Endothelial cell of umbilical vein (primary cell): ENCODE measurements around the gene DENND2C. TPM values are rescaled to one million over a fixed set of nuclear protein-coding genes. Genes with fewer than 3 reads are reported as not detected.

Source experiments
- BruUV-seq: library from RNA; stranded (reverse); fragments of 400-500 nt; replicated peaks from 2 replicates; lab custom pipeline; 2021; lab: Mats Ljungman, UMichigan
- CTCF ChIA-PET: fragments of 300-600, 350-600 bp; sonication (Branson Sonifier 250); formaldehyde crosslinking; loops from one replicate; lab custom pipeline; 2021; ENCODE audit warnings: antibody characterized with exemption, inconsistent platforms; lab: Charles Lee
- POLR2A ChIA-PET: fragments of 300-600, 350-600 bp; sonication (Branson Sonifier 250); formaldehyde crosslinking; loops from one replicate; lab custom pipeline; 2021; ENCODE audit warnings: antibody characterized with exemption, inconsistent platforms; lab: Charles Lee
- DNase-seq: peaks from one replicate; pipeline ENCODE4 v3.0.0-alpha.2; 2011; ENCODE audit warnings: low read depth, low spot score
- FAIRE-seq: peaks from 2 replicates; lab custom pipeline; 2011; peaks lifted over from hg19 to GRCh38; lab: Jason Lieb, UNC
- H2AFZ ChIP-seq: 2 replicates; pipeline ENCODE4 v1.6.0; 2012; ENCODE audit warnings: low read depth, low read length, control low read depth, inconsistent platforms
- H3K27ac ChIP-seq: 2 replicates; pipeline ENCODE4 v1.5.1; 2011; ENCODE audit warnings: low read depth, mild to moderate bottlenecking, control low read depth, low read length, moderate library complexity; ENCODE audit not compliant: insufficient read depth
- H3K27me3 ChIP-seq, 2 experiments: 2 replicates each; pipeline versions ENCODE4 v1.6.0 to v1.6.1; 2011; ENCODE audit warnings: low read length in 2 of 2, mixed read lengths in 1 of 2; ENCODE audit not compliant: control insufficient read depth in 2 of 2, insufficient read depth in 2 of 2
- H3K36me3 ChIP-seq, 2 experiments: 2 replicates in 1 of 2; 3 replicates in 1 of 2; pipeline ENCODE4 v1.5.1; 2011; ENCODE audit warnings: low read length in 2 of 2, mild to moderate bottlenecking in 1 of 2, moderate library complexity in 1 of 2; ENCODE audit not compliant: control insufficient read depth in 2 of 2, insufficient read depth in 2 of 2; ENCODE audit errors: extremely low read depth in 1 of 2
- H3K4me1 ChIP-seq: 3 replicates; pipeline ENCODE4 v1.5.1; 2011; ENCODE audit warnings: mild to moderate bottlenecking, low read length; ENCODE audit not compliant: control insufficient read depth, insufficient read depth; ENCODE audit errors: extremely low read depth
- H3K4me2 ChIP-seq: 2 replicates; pipeline ENCODE4 v1.6.1; 2011; ENCODE audit warnings: low read length, control low read depth, mixed read lengths; ENCODE audit not compliant: insufficient read depth
- H3K4me3 ChIP-seq, 3 experiments: fragments of 200-600 bp in 1 of 3; sonication (generic), shearing (Covaris generic) in 1 of 3; replicated peaks in 1 of 3; 2 replicates each; pipeline ENCODE4 v1.5.1; 2011 to 2016; ENCODE audit warnings: control low read depth in 3 of 3, low read length in 3 of 3, mild to moderate bottlenecking in 2 of 3, inconsistent platforms in 1 of 3, low read depth in 1 of 3, moderate library complexity in 1 of 3; ENCODE audit not compliant: insufficient read depth in 1 of 3
- H3K79me2 ChIP-seq: 2 replicates; pipeline ENCODE4 v1.6.0; 2012; ENCODE audit warnings: low read length, inconsistent platforms; ENCODE audit not compliant: control insufficient read depth, insufficient read depth
- H3K9ac ChIP-seq: replicated peaks from 2 replicates; pipeline ENCODE3; 2011; ENCODE audit warnings: low read length, control low read depth; ENCODE audit not compliant: insufficient read depth; ENCODE audit errors: extremely low read depth
- H3K9me1 ChIP-seq: replicated peaks from 3 replicates; pipeline ENCODE4 v1.6.0; 2011; ENCODE audit warnings: mild to moderate bottlenecking, low read length; ENCODE audit not compliant: control insufficient read depth, insufficient read depth; ENCODE audit errors: extremely low read depth
- H3K9me3 ChIP-seq: replicated peaks from 2 replicates; pipeline ENCODE4 v1.5.1; 2012; ENCODE audit warnings: low read length, inconsistent platforms; ENCODE audit not compliant: control insufficient read depth, insufficient read depth
- H4K20me1 ChIP-seq: replicated peaks from 2 replicates; pipeline ENCODE3; 2011; ENCODE audit warnings: mild to moderate bottlenecking, low read length; ENCODE audit not compliant: control insufficient read depth, insufficient read depth; ENCODE audit errors: extremely low read depth
- CTCF ChIP-seq, 2 donors: IDR thresholded peaks; 1 replicate in 1 of 2; 2 replicates in 1 of 2; pipeline ENCODE4 v1.5.1; 2011; ENCODE audit warnings: low read length in 2 of 2, mild to moderate bottlenecking in 2 of 2, moderate library complexity in 2 of 2, control low read depth in 1 of 2, inconsistent platforms in 1 of 2, low read depth in 1 of 2; ENCODE audit not compliant: insufficient read depth in 1 of 2; ENCODE audit errors: extremely low read depth in 1 of 2
- EZH2 ChIP-seq: IDR thresholded peaks from 2 replicates; pipeline ENCODE4 v1.6.1; 2012; ENCODE audit warnings: borderline replicate concordance, low read depth, mild to moderate bottlenecking, moderate library complexity, low read length, inconsistent platforms; ENCODE audit not compliant: severe bottlenecking
- FOS ChIP-seq: IDR thresholded peaks from 2 replicates; pipeline ENCODE4 v1.6.1; 2011; ENCODE audit warnings: mild to moderate bottlenecking, low read length, moderate library complexity, borderline replicate concordance; ENCODE audit not compliant: insufficient read depth
- GATA2 ChIP-seq: IDR thresholded peaks from 2 replicates; pipeline ENCODE4 v1.7.0; 2011; ENCODE audit warnings: low read depth, mild to moderate bottlenecking, moderate library complexity, mixed read lengths, low read length; ENCODE audit not compliant: insufficient read length, insufficient read depth
- JUN ChIP-seq: IDR thresholded peaks from 2 replicates; pipeline ENCODE4 v1.6.1; 2011; ENCODE audit warnings: borderline replicate concordance, low read depth; ENCODE audit not compliant: insufficient read length, insufficient read depth
- MAX ChIP-seq: IDR thresholded peaks from 2 replicates; pipeline ENCODE4 v1.6.1; 2011; ENCODE audit not compliant: insufficient read depth, insufficient read length
- MYC ChIP-seq: IDR thresholded peaks from one replicate; pipeline ENCODE4 v1.6.1; 2011; ENCODE audit warnings: mild to moderate bottlenecking, low read depth, low read length
- POLR2A ChIP-seq: IDR thresholded peaks from 2 replicates; pipeline ENCODE4 v1.6.1; 2012; ENCODE audit warnings: low read depth, mild to moderate bottlenecking, control low read depth, low read length
- POLR2AphosphoS5 ChIP-seq: IDR thresholded peaks from 2 replicates; pipeline ENCODE4 v1.6.1; 2012; ENCODE audit warnings: low read depth, mild to moderate bottlenecking, control low read depth, low read length, moderate library complexity; ENCODE audit not compliant: insufficient read depth
- dilution Hi-C: fragments of 300-500 bp; cut with MboI; formaldehyde crosslinking; loops from one replicate; pipeline ENCODE4 v1.15.0; 2019; ENCODE audit warnings: low sequenced_read_pairs; ENCODE audit not compliant: extremely low pct_ligation_motif_present
- intact Hi-C: fragments of 100-400 bp; cut with micrococcal nuclease; formaldehyde crosslinking; loops from one replicate; pipeline ENCODE4 v1.10.0; 2022
- polyA plus RNA-seq, 4 experiments: library from polyadenylated mRNA; depleted of rRNA in 3 of 4; stranded (reverse) in 3 of 4; unstranded in 1 of 4; fragments of >200 nt; gene quantifications; 2 replicates each; pipeline versions ENCODE4 v1.2.1 to v1.2.3, GENCODE V29; 2011 to 2012; ENCODE audit warnings: missing spikeins in 1 of 4
- total RNA-seq: library from RNA; stranded (reverse); gene quantifications from 2 replicates; pipeline ENCODE4 v1.2.3, GENCODE V29; 2021

Gene DENND2C
- total and polyA plus RNA-seq, 2 donors (not counting 3 experiments of a cell fraction or from before 2014, with no cell fraction given), result 0.12 to 0.22 TPM

GRCh38 chr1:114549137-114549536 is 120.7 kb downstream of the DENND2C start:
- H3K9me1 ChIP-seq, result no peaks in the 10 kb centered on the region
- POLR2A ChIA-PET, result no interaction called here
- TF ChIP-seq FOS (no peak), GATA2 (no peak), POLR2A (no peak), MAX (no peak), EZH2 (no peak), CTCF (IDR thresholded peaks at IDR 0.05; ENCODE audit: extremely low read depth in 1 of 2, insufficient read depth in 1 of 2, low read depth in 1 of 2, low read length in 2 of 2) (no peak), MYC (no peak), JUN (no peak), POLR2AphosphoS5 (no peak)
- no peak for FAIRE-seq
- DNase-seq, result no peak
- no peak overlapping the region for H3K4me3 ChIP-seq
- no peak overlapping the region for H3K27ac ChIP-seq
- H3K27me3 ChIP-seq, result no peaks in the 10 kb centered on the region
- dilution Hi-C loops (no loop called here), intact Hi-C loops (no loop called here)
- H3K36me3 ChIP-seq, result no peaks in the 10 kb centered on the region
- H2AFZ ChIP-seq, result no peak overlapping the region
- no TSS peak for BruUV-seq
- H4K20me1 ChIP-seq, result no peaks in the 10 kb centered on the region
- H3K9ac ChIP-seq, result no peak overlapping the region
- no peaks in the 10 kb centered on the region for H3K79me2 ChIP-seq
- H3K9me3 ChIP-seq, result no peaks in the 10 kb centered on the region
- CTCF ChIA-PET, result no interaction called here
- H3K4me1 ChIP-seq, result no peaks in the 10 kb centered on the region
- H3K4me2 ChIP-seq, result no peak overlapping the region
